NCI-H774 (cell line): ENCODE measurements around the gene TMC3.
A peak's percentile ranks its signal among the peaks of the same experiment; 100 is the strongest.

Experiments
- DNase-seq: peaks from one replicate; lab custom pipeline; 2025; lab: John Stamatoyannopoulos, UW

Gene TMC3

DNA sequence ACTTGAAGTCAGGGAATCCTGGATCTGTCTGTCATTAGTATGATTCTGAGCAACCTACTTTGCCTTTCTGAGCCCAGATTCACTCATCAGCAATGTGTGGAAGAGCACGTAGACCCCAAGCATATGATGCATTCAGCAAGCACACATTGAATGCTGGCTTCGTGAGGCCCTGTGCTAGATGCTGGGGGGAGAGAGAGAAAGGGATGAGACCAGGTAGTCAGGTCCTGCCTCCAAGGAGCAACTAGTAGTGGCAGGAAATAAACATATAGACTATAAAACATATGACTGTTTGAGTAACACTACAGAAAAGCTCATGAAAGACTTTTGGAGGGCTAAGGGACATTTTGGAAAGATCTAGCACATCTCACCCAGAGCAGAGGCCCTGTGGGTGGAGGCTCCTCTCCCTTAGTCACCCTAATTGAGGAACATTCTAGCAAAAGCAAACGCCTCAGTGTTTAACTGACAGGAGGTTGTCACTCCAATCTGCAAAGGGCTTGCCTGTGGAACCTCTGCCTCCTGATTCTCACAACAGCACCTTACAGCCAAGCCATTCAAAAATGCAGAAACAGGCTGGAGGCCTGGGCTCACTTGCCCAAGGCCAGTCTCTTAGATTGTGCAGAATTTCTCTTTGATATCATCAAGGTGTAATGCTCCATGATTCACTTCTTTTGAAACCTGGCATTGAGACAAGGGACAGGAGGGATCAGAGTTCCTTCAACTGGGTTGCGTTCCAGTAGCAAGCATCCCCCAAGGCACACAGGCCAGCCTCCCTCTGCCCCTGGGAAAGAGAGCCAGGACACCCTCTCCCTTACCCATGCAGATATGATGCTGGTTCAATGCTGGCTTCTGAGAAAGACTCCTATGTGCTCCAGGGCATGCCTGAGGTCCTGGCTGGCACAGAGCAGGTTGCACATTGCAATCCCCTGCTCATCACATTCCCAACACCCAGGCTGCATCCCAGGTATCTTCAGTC, 76.1 kb downstream of the TMC3 start:
- no peak for DNase-seq

DNA sequence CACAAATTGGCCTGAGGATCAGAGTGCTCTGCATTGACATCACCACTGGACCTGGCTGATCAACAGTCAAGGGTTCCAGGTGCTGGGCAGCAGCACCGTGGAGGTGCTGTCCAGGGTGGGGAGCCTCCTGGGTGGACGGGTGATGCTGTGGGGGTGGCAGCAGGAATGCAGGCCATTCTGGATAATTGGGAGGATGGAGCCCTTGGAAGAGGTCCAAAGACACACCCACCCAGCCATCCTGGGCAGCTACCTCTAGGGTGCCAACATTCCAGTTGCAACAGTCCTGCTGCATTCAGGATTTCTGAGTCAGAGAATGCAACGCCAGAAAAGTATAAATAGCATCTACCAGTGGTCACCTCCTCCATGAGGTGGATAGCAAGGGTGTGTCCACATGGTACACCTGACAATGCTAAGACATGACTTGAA, 76.9 kb downstream of the TMC3 start:
- no peak for DNase-seq

DNA sequence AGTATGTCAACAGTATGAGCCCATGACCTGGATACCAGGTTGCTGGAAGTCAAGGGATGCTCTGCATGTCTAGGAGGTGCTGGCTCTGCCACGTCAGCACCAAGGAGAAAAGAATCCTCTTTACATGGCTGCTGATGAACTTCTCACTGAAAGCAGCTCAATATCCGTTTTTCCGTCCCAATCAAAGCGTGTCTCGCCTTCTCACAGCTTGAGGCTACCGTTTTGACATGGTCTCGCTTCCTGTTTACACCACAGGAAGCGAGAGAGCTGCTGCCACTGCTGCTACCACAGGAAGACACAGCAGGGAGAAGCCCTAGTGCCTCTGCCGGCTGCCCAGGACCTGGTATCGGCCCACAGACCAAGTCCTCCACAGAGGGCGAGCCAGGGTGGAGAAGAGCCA, 77.3 kb downstream of the TMC3 start:
- no peak for DNase-seq

DNA sequence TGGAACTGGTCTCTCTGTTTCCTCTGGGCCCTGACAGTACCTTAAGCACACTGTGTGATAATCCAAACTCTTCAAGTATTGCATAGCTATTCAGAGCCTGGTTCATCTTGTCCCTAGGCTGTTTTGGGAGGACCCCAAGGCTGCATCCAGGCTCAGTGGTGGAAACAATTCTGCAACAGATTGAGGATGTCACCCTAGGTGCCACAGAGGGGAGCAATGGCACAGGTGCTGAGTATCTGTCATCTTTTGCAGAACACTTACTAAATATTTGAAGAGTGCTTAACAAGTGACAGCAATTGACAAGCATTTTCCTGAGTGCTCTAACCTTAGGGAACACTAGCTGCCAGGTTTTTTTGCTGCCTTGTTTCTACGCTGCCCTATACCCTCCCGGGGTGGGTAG, 77.8 kb downstream of the TMC3 start:
- no peak for DNase-seq

DNA sequence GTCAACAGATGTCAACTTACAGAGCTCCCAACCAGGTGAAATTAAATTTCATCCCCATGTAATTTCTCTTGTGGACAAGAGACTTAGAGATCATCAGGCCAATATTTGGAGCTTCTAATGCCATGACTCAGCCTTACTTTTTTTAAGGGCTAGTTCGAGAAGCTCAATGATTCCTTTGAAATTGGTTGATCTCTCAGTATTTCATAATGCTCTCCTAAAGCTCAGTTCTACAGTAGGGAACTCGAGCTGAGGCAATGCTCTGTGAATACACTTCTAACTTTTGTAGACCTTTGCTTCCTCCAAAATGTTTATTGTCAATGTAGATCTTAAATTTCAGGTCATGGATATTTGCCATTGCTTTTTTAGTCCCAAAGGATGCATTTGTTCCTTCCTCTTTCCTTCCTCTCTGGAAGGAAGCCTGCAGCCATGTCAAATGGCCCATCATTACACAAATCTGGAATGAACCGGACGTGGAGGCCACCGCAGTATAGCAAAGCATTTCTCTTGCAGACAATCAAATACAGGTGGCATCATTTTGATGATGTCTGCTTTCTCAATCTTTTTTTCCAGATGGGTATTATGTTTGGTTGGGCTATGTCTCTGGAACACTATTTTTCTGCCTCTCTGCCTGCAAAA, 78.4 kb downstream of the TMC3 start:
- no peak for DNase-seq

DNA sequence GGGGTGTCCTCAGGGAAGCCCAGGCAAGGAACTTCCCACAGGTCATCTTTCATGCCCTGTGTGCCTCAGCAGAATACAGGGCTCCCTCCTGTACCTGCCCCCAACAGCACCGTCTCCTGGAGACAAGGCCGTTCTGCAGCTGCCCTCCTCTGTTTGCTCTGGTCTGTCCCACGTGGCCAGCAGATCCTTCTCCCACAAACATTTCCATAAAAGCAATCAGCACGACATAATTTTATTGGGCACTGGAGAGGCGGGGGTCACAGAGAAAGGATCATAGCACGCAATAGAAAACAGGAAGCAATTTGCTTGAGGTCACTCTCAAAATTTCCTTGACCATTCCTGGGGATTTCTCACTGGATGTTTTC, 79.5 kb downstream of the TMC3 start:
- peak; percentile 41 for DNase-seq

DNA sequence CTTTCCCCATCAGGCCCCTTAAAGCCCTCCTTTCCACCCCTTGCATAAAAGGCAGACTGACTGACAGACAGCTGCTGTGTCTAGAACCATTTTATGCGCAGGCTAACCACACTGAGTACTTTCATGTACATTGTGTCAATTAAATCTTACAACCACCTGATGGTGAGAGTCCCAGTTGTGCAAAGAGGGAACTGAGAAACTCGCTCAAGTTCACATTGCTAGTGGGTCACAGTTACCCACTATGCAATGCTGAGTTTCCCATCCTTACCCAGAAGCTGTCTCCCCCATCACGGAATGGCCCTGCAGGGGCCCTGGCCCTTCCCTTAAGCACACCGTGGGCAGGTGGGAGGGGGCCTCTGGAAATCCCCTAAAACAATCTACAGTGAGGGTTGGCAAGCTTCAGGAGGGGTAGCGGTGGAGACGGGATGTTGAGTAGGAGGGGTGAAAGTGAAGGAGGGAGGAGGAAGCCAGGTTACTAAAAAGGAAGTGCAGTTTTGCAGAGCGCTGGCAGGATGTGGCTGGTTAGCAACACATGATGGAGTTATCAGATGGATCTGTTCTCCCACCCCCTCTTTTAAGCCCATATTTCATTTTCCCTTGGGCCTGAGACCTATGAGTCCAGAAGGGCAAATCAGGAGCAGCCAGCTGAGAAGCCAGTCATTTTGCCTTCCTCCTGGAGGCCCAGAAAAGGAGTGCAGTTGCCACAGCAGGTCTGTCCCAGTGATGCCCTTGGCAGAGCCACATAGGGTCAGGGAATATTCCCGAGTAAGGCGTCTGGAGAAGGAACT, 80.1 kb downstream of the TMC3 start:
- DNase-seq: no peak

DNA sequence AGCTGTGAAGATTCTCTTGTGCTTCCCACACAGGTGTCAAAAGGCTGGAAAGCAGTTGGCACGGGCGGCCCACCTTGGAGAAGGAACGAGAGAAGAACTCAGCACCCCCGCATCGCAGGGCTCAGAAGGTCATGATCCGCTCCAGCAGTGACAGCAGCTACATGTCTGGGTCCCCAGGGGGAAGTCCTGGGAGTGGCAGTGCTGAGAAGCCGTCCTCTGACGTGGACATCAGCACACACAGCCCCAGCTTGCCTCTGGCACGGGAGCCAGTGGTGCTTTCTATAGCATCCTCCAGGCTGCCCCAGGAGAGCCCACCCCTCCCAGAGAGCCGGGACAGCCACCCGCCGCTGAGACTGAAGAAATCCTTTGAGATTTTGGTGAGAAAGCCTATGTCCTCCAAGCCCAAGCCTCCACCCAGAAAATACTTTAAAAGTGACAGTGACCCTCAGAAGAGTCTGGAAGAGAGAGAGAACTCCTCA, 81.5 kb downstream of the TMC3 start:
- DNase-seq: no peak

DNA sequence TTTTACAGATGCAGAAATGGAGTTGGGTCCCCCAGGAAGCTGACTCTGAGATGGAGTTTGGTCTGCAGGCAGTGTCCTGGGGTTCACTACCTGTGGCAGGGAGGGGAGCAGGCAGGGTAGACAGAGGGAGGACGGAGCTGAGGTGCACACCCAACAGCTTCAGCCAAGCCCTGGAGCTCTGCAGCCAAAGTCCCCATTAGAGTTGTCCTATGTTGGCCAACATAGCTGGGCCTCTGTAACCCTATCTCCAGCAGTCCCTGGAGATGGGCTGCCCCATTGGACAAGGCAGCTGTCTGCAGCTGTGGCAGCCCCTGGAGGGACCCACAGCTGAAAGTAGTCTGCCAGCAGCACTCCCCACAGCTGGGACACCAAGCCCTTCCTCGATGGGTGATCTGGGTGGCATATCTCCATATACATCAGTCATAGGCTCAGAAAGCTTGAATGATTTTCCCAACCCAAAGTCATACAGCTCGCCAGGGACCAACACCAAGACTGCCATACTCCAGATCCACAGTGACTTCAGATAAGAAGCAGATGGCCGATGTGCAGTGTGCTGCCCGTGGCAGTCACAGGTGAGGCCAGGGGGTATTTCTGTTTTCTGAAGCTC, 82.0 kb downstream of the TMC3 start:
- DNase-seq: no peak

DNA sequence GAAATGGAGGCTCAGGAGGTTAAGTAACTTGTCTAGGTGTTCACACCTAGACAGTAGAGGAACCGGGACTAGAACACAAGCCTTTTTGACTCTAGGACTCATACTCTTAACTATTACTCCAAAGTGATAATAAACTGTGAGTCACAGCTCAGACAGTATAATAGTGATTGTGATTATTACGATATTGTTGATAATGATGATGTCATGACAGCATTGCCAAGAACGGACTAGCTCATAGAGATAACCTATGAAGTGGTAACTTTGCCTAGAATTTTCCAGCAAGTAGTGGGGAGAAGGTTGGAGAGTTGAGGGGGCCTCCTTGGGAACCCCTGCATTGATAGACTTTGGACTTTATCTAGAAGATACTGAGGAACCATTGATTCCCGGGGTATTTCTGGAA, 84.1 kb downstream of the TMC3 start:
- no peak for DNase-seq

DNA sequence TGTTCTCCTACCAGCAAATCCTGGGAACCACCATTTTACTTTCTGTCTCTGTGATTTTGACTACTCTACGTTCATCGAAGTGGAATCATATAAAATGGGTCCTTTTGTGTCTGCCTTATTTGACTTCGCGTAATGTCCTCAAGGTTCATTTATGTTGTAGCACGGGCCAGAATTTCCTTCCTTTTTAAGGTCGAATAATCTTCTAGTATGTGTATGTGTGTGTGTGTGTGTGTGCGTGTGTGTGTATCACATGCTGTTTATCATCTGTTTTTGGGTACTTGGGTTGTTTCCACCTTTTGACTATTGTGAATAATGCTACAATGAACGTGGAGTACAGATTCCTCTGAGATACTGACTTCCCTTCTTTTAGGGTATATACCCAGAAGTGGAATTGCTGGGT, 85.4 kb downstream of the TMC3 start:
- no peak for DNase-seq

DNA sequence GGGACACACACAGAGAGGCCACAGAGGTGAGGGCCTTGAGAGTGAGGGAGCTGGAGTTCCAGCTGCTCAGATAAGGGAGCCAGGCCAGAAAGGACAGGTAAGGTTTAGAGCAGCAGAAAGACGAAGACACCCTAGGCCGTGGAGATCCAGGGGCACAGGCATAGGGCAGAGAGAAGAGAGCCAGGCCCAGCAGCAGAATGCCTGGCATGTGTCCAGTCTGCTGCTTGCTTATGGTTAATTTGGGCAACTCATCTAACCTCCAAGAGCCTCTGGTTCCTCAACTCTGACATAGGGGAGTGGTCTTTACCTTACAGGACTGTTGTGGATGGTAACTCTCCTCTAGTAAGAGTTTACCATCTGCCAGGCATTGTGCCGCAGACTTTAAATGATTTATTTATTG, 86.0 kb downstream of the TMC3 start:
- no peak for DNase-seq

DNA sequence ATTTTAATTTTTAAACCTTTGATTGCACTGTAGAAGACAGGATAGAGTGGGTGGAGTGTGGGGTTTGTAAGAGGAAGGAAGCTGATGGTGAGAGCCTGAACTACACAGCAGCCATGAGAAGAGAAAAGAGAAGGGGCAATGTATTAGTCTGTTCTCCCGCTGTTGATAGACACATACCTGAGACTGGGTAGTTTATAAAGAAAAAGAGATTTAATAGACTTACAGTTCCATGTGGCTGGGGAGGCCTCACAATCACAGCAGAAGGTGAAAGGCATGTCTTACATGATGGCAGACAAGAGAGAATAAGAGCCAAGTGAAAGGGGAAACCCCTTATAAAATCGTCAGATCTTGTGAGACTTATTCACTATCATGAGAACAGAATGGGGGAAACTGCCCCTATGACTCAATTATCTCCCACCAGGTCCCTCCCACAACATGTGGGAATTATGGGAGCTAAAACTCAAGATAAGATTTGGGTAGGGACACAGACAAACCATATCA, 87.3 kb downstream of the TMC3 start:
- DNase-seq: no peak

DNA sequence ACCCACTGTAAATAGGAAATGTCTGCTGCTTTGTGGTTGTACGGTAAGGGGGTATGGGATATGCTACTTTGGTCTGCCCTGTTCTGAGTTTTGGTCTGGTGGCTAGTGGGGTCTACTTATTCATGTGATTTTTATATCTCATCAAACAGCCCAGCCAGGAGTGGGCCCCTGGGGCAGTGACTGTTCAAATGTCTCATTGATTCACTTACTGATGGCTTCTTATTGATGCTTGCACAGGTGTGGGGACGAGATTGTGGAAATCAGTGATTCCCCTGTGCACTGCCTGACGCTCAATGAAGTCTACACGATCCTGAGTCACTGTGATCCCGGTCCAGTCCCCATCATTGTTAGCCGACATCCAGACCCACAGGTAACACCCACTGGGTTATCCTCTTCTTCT, 88.6 kb downstream of the TMC3 start:
- no peak for DNase-seq

DNA sequence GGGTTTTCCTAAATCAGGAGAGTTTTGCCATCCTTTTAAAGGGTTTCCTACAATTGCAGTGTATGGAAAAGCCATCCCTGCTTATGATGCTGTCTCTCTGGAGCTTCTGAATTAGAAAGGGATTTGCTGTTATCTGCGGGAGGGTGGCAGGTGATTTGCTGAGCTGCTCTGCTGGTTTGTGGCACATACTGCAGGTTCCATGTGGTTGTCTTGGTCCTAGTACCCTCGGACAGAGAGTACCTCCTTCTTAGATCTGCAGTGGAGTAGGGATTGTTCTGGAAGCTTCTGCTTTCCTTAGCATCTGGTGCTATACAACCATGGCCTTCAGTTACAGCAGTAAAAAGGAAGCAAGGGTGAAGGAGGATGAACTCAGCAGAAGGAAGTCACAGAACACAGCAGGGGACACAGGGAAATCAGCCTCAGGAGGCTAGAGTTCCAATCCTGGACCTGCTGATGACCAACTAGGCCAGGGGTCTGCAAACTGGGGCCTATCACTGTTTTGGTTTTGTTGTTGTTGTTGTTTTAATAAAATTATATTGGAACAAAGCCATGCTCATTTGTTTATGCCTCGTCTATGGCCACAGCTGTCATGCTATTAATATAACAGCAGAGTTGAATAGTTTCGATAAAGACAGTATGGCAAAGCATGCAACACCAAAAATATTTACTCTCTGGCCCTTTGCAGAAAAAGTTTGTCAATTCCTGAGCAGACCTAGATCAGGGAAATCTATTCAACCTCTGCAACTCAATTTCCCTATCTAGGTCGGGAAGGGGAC, 89.6 kb downstream of the TMC3 start:
- no peak for DNase-seq

DNA sequence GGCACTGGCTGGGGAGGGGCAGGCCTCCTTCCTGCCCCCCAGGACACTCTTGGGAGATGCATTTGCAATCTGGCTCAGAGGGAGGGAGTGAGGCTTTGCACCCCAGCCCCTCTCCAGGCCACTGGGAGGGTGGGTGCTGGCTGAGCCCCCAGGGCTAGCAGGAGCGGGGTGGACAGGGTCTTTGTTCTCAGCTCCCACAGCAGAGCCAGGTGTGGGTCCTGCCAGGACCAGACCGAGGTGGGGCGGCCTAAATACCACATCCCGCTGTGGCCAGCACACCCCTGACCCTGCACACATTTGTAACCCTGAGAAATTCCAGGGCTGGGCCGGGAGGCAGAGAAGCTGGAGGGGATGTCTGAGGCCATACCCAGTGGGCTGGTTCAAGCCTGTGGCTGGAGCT, 91.1 kb downstream of the TMC3 start:
- no peak for DNase-seq

DNA sequence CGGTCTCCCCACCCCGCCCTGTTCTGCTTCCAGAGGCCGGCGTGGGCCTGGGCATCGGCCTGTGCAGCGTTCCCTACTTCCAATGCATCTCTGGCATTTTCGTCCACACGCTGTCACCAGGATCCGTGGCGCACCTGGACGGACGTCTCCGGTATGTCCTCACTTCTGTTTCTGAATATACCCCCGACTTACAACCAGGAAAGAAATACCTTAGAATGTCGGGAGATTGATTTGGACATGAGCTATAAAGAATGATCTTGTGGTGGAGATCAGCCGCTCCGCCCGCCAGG, 91.5 kb downstream of the TMC3 start:
- no peak for DNase-seq

DNA sequence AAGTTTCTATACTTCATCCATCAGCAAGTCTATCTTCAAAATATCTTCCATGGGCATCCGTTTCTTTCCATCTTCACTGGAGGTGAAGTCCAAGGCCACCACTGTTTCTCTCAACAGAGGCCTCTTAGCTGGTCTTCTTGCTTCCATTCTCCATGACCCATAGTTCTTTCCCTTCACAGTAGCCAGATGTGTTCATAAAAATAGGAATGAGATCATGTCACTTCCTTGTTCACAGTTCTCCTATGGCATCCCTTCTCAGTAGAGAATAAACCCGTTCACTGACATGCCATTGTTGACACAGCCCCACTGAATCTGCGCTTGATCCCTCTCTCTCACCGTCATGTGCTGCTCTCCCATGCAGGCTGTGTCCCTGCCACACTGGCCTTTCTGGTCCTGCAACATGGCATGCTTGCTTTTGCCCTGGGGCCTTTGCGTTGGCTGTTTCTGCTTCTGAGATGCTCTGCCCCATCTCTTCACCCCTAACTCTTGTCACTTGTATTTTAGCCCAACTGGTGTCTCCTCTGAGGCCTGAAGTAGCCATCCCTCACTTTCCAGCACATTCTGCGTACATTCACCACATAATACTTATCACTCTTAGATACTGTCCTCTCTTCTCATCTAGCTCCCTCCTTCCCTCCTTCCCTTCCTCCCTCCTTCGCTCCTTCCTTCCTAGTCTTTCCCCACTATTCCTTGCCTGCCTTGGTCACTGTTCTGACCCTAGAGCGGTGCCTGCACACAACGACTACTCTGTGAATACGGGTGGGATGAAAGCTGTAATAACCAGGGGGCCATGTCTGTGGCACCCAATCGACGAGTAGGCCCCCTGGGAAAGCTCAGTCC, 92.0 kb downstream of the TMC3 start:
- no peak for DNase-seq

DNA sequence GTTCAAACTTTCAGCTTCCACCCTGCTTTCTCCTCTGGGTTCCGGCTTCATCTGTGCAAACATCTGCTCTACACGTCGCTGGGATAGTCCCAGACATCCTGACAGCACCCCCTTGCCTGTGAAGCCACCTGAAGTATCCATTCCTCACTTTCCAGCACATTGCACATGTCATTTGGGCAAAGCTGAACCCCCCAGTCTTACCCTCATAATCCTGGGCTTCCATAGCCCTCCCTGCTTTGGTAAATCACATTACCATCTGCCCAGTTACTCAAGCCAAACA, 92.6 kb downstream of the TMC3 start:
- no peak for DNase-seq
